ENCODE results near the gene PHF3.
"Not testable (repeated sequence)": the region's sequence is repeated elsewhere in the genome, so short reads cannot be mapped to it uniquely, and the experiment has no call there.

GRCh38 chr6:63738190-63738589, 102.6 kb downstream of the PHF3 start:
- TF ChIP-seq, protein P1, sequence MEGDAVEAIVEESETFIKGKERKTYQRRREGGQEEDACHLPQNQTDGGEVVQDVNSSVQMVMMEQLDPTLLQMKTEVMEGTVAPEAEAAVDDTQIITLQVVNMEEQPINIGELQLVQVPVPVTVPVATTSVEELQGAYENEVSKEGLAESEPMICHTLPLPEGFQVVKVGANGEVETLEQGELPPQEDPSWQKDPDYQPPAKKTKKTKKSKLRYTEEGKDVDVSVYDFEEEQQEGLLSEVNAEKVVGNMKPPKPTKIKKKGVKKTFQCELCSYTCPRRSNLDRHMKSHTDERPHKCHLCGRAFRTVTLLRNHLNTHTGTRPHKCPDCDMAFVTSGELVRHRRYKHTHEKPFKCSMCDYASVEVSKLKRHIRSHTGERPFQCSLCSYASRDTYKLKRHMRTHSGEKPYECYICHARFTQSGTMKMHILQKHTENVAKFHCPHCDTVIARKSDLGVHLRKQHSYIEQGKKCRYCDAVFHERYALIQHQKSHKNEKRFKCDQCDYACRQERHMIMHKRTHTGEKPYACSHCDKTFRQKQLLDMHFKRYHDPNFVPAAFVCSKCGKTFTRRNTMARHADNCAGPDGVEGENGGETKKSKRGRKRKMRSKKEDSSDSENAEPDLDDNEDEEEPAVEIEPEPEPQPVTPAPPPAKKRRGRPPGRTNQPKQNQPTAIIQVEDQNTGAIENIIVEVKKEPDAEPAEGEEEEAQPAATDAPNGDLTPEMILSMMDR (IDR thresholded peaks at IDR 0.05): not testable (repeated sequence)
- not testable (repeated sequence) for TF ChIP-seq TCF7L2 (IDR thresholded peaks at IDR 0.05; ENCODE audit: low read depth, low read length); SIN3A (IDR thresholded peaks at IDR 0.05; ENCODE audit: borderline replicate concordance, insufficient read depth, low read depth, low read length); POLR2AphosphoS5 (IDR thresholded peaks at IDR 0.05; ENCODE audit: low read depth, low read length); REST (IDR thresholded peaks at IDR 0.05; ENCODE audit: insufficient read depth in 1 of 2, low read depth in 2 of 2, low read length in 1 of 2)
